CD4-positive, alpha-beta T cell treated with Interleukin-4 for 4 hours (primary cell): ENCODE data around the gene EXOC7.

ENCODE experiments used
- DNase-seq: peaks from one replicate; pipeline ENCODE4 v3.0.0-alpha.2; 2020

Gene EXOC7

DNA sequence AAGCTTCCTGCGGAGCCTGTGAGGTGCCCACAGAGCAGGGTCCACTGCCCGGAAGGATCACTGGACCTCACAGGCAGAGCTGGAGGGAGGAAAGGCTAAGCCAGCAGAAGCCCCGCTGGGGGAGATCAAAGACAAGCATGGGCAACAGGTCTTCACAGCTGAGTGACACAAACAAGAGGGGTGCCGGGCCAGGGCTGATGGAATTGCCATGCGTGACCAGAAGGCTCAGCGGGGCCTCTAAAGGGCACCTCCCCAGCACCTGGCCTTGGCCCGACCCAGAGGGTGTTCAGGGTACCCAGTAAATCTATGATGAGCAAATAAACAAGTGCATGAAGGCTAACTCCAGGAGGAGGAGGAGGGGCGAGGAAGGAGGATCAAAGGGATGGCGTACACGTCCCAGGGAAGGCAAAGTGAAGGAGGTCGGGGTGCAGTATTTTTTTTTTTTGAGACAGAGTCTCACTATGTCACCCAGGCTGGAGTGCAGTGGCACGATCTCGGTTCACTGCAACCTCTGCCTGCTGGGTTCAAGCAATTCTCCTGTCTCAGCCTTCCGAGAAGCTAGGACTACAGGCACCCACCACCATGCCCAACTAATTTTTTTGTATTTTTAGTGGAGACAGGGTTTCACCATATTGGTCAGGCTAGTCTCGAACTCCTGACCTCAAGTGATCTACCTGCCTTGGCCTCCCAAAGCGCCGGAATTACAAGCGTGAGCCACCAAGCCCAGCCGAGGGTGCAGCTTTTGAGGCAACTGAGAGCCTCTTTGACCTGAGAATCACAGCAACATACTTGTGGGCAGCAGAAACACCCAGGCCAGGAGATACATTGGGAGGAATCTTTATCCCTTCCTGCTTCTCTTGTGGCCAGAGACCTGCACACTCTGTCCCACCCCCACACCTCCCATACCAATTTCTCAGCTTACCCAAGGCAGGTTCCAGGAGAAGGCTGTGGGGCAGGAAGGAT, 16.1 kb upstream of the EXOC7 start:
- no peak for DNase-seq

DNA sequence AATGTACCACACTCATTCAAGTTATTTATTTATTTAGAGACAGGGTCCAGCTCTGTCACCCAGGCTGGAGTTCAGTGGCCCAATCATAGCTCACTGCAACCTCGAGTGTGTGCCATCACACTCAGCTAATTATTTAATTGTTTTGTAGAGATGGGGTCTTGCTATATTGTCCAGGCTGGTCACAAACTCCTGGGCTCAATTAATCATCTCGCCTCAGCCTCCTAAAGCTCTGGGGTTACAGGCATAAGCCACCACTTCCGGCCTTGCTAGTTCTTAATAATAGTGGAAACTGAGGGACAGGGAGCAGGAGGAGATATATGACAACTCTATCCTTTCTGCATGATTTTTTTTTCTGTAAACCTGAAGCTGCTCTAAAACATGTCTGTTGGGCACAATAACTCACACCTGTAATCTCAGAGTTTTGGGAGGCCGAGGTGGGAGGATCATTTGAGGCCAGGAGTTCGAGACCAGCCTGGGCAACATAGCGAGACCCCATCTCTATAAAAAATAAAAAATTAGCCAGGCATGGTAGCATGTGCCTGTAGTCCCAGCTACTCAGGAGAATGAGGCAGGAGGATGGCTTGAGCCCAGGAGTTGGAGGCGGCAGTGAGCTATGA, 11.7 kb upstream of the EXOC7 start:
- no peak for DNase-seq

DNA sequence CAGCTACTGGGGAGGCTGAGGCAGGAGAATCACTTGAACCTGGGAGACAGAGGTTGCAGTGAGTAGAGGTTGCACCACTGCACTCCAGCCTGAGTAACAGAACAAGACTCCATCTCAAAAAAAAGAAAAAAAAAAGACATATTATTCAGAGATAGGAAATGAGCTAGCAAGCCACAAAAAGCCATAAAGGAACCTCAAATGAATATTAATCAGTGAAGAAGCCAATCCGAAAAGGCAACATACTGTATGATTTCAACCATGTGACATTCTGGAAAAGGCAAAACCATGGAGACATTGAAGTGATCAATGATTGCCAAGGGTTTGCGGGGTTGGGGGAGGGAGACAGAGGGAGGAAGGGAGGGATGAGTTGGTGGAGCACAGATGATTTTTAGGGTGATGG, 8.4 kb upstream of the EXOC7 start:
- no peak for DNase-seq

- DNase-seq = peak; percentile 22
Observed at GRCh38 chr17:76107509-76107908, 3.9 kb upstream of the EXOC7 start.

GRCh38 chr17:76106703-76107102, 3.1 kb upstream of the EXOC7 start:
- no peak for DNase-seq

- DNase-seq = no peak
Observed at GRCh38 chr17:76104896-76105231, 1.3 kb upstream of the EXOC7 start.

- DNase-seq = no peak
Observed at GRCh38 chr17:76104140-76104895, 731 bp upstream of the EXOC7 start.

DNA sequence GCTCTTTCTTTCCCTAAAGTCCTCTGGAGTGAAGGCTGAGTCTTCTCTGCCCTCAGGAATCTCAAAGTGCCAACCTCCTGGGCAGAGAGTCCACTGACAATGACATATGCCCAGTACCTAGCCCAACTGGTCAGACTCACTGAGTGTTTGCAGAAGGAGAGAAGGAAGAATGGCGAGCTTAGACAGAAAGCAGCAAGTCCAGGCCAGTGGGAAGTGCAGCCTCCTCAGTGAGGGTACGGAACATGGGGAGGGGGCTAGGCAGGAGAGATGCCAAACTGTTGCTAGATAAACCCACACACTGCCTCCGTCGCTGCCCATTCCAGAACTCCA, 678 bp downstream of the EXOC7 start:
- no peak for DNase-seq

- DNase-seq = no peak
Observed at GRCh38 chr17:76097716-76098295, 5.8 kb downstream of the EXOC7 start.

- DNase-seq = no peak
Observed at GRCh38 chr17:76095943-76096342, 7.6 kb downstream of the EXOC7 start.

DNA sequence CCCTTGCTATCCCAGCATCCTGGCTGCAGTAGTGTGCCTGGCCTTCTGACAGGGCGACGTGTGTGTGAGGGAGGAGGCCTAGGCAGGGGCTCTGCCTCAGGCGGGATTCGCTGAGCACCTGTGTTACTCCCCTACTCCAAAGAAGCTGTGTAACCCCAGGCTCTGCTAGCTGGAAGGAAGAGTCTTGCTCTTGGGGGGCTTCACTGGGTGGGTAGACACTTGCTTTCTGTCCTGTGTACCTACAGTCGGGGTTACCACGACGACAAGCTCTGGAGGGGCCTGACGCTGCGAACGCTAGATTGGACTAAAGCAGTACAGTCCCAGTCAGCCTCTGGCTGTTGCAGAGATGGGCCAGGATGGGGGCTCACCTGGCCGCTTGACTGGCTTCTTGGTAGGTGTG, 9.5 kb downstream of the EXOC7 start:
- DNase-seq = no peak

DNA sequence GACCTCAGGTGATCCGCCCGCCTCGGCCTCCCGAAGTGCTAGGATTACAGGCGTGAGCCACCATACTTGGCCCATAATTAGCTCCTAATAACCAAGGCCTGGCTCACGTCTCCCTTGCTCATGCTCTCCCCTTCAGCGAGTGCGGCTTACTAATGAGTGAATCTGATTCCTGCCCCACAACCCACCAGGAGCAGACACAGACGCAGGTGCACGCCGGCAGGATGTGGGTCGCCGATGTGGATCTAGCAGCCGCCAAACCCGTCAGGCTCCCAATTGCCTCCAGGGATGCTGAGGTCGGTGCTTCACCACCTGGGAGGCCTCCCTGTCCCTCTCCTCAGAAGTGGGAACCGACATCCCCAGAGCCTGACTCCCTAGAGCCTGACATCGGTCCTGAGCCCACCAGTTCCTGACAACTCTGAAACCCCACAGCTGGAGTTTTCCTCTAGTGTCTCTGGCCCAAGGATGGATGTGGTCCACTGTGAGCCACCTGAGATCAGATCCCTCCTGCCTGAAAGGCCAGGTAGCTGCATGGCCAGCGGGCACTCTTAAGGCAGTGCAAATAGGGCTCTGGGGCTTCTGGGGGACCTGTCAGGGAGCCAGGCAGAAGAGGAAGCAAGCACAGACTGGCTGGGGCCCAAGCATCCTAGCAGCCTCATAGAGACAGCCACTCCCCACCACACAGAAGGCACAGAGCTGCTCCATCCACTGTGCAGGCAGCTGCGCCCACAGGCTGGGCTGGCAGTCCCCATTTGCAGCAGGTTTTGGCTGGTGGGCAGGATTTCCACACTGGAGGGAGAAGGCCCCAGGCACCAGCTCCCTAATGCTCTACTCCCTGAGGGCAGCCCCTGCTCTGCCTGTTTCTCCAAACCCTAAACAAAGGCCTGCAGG, 10.8 kb downstream of the EXOC7 start:
- no peak for DNase-seq

GRCh38 chr17:76091526-76092286, 11.9 kb downstream of the EXOC7 start:
- peak; percentile 3 for DNase-seq

DNA sequence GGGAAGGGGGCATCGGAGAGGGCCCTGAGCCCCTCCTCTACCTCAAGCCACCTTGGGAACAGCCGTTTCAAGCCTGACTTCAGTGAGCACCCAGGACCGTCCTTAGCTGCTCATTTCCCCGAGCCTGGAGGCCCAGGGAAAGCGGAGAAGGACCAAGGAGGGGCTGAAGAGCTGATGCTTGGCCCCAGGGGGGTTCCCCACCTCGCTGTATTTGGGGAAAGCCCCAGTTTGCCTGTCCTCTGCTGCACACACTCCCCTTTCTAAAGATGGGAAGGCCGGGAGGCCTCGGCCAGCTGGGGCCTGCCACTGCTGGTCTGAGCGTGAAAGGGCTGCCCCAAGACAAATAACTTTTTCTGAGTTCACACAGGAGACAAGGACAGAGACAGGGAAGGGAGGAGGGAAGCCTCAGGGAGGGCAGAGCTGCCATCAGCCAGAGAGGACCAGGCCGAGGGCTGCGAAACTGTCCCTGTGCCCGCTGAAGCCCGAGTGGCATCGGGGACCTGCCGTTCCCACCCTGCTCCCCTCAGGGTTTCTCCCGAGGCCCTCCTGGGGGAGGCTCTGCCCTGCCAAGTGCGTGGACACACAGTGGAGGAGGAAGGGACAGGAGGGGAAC, 13.0 kb downstream of the EXOC7 start:
- no peak for DNase-seq

- no peak for DNase-seq
Observed at GRCh38 chr17:76089680-76090516, 13.7 kb downstream of the EXOC7 start.

DNA sequence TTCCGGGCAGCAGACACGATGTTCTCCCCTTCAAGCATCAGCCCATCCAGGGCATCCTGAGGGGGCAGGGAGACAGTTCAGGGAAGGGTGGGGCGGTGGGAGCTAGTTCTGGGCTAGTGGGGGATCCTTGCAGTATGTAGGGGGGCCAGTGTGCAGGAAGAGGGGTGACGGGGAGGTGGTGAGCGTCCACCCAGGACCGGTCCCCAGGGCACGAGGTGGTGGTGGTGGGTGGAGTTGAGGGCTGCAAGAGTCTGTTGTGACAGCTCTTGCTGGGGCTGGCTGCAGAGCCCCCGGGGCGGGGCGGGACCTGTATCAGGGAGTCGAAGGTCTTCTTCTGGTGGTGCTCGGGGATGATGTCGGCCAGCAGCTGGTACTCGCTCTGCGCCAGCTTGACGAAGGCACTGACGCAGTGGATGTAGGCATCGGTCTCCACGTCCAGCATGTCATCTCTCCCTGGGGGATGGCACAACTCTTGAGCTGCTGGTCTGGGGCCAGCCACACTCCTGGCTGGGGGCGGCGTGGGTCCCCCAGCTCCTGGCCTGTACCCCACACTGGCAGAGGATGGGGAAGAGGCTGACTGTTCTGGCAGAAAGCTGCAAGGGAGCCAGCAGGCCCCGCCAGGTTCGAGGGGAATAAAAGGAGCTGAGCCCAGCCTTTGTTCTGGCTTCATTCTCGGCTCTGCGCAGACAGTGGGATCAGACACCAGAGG, 14.6 kb downstream of the EXOC7 start:
- DNase-seq = no peak

- DNase-seq = no peak
Observed at GRCh38 chr17:76088041-76088867, 15.3 kb downstream of the EXOC7 start.

- DNase-seq = no peak
Observed at GRCh38 chr17:76087531-76087930, 16.1 kb downstream of the EXOC7 start.

GRCh38 chr17:76086384-76086783, 17.2 kb downstream of the EXOC7 start:
- no peak for DNase-seq
